Muscle layer of colon (tissue), 2 donors: Measurements from ENCODE around the gene AHNAK.
A peak's percentile ranks its signal among the peaks of the same experiment; 100 is the strongest.

Experiments
- H3K27ac ChIP-seq: one replicate; pipeline ENCODE4 v1.7.0; 2013; ENCODE audit warnings: low read depth, mild to moderate bottlenecking, low read length, moderate library complexity
- H3K27me3 ChIP-seq, 2 donors: one replicate each; pipeline ENCODE4 v1.7.0; 2013; ENCODE audit warnings: low read length in 2 of 2, mild to moderate bottlenecking in 2 of 2; ENCODE audit not compliant: insufficient read depth in 2 of 2, control insufficient read depth in 1 of 2
- H3K36me3 ChIP-seq: one replicate; pipeline ENCODE4 v1.7.0; 2013; ENCODE audit warnings: mild to moderate bottlenecking, low read length; ENCODE audit not compliant: insufficient read depth
- H3K4me1 ChIP-seq: one replicate; pipeline ENCODE4 v1.7.0; 2013; ENCODE audit warnings: mild to moderate bottlenecking, low read length; ENCODE audit not compliant: insufficient read depth
- H3K4me3 ChIP-seq, 2 donors: one replicate each; pipeline ENCODE4 v1.7.0; 2013; ENCODE audit warnings: low read length in 2 of 2, low read depth in 1 of 2, mild to moderate bottlenecking in 1 of 2, moderate library complexity in 1 of 2
- H3K9ac ChIP-seq: one replicate; pipeline ENCODE4 v1.7.0; 2013; ENCODE audit warnings: low read length
- H3K9me3 ChIP-seq: one replicate; pipeline ENCODE4 v1.7.0; 2013; ENCODE audit warnings: mild to moderate bottlenecking, low read length
- donor health status: abdominal sarcoma.
- donor health status: Adenocarcinoma of cecum.

The AHNAK gene

DNA sequence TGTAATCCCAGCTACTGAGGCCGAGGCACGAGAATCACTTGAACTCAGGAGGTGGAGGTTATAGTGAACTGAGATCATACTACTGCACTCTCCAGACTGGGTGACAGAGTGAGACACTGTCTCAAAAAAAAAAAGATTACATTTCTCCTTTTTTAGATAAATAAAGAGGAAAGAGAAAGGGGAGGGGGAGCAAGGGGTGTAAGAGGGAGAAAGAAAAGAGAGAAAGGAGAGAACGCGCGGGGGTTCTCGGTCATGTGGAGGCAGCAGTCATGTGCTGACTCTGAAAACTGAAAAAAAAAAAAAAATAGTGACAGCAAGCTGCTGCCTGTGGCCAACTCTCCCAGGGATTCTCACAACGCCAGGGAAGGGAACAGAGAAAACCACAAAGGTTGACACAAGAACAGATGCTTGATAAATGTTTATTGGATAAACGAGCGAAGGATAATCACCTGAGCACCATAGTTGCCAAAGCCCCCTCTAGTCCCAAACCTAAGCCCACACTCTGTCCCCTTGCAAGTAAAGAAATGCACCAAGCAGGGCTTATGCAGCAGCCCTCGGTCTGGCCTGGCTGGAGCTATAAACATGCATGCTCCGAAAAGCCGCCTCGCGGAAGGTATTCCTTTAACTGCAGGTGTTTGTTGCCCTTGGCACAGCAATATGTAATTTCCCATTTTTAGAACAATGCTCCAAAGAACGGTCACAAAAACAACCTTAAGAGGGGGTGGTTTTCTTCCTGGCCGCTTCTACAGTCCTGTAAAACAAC lies 113.3 kb downstream of the AHNAK start:
- Histone ChIP-seq H3K4me3 (peak overlapping the region in 1 of 2 donors; percentile 21), H3K27ac (peak overlapping the region; percentile 55), H3K27me3 (no peaks in the 10 kb centered on the region), H3K4me1 (peaks cover 59% of the 10 kb centered on the region), H3K9me3 (no peaks in the 10 kb centered on the region), H3K9ac (no peak overlapping the region), H3K36me3 (no peaks in the 10 kb centered on the region)

GRCh38 chr11:62432695-62433094 lies 113.9 kb downstream of the AHNAK start:
- Histone ChIP-seq H3K27ac (peak overlapping the region; percentile 55), H3K9ac (no peak overlapping the region), H3K9me3 (no peaks in the 10 kb centered on the region), H3K27me3 (no peaks in the 10 kb centered on the region), H3K4me3 (no peak overlapping the region), H3K36me3 (no peaks in the 10 kb centered on the region), H3K4me1 (peaks cover 63% of the 10 kb centered on the region)

DNA sequence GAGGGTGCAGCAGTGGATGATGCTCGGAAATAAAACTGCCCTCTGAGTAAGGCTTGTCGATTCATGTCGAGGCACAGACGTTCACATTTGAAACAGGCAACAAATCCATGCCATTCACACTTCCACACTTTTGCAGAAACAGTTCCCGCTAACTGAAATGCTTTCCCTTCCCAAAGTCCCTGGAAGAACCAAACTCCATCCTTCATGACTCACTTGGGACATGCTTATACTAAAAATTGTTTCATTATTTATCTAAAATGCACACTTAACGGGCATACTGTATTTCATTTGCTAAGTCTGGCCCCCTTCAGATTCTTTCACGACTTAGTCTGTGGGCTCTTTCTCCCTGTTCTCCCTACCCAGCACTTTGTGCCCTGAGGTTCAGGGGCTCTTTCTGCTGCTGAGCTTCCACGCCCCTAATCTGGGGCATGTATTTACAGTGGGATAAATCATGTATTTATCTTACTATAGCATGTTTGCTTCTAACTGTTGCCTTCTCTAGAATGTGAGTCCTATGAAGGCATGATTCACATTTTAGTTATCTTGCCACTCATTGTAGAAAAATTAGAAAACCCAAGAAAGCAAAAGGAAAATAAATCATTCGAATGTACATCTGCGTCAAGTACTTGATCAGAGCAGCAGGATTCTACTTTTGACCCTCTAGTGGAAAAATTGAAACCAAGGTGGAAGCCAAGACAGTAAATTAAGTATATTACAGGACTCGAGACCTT lies 115.3 kb downstream of the AHNAK start:
- Histone ChIP-seq H3K36me3 (no peaks in the 10 kb centered on the region), H3K4me1 (peaks cover 73% of the 10 kb centered on the region), H3K4me3 (no peak overlapping the region), H3K9ac (no peak overlapping the region), H3K27ac (peak overlapping the region; percentile 89), H3K27me3 (no peaks in the 10 kb centered on the region), H3K9me3 (no peaks in the 10 kb centered on the region)

DNA sequence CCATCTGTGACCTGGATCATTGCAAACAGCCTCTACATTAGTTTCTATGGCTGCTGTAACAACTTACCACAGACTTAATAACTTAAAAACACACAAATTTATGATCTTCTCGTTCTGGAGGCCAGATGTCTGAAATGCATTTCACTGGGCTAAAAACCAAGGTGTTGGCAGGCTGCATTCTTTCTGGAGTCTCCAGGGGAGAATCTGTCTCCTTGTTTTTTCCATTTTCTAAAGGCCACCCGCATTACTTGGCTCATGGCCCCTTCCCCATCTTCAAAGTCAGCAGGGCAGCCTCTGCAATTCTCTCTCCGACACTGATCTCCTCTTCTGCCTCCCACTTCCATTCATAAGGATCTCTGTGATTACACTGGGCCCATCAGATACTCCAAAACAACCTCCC lies 116.2 kb downstream of the AHNAK start:
- Histone ChIP-seq H3K9ac (no peak overlapping the region), H3K4me3 (no peak overlapping the region), H3K27me3 (no peaks in the 10 kb centered on the region), H3K4me1 (peaks cover 74% of the 10 kb centered on the region), H3K9me3 (no peaks in the 10 kb centered on the region), H3K27ac (peak overlapping the region; percentile 89), H3K36me3 (no peaks in the 10 kb centered on the region)

DNA sequence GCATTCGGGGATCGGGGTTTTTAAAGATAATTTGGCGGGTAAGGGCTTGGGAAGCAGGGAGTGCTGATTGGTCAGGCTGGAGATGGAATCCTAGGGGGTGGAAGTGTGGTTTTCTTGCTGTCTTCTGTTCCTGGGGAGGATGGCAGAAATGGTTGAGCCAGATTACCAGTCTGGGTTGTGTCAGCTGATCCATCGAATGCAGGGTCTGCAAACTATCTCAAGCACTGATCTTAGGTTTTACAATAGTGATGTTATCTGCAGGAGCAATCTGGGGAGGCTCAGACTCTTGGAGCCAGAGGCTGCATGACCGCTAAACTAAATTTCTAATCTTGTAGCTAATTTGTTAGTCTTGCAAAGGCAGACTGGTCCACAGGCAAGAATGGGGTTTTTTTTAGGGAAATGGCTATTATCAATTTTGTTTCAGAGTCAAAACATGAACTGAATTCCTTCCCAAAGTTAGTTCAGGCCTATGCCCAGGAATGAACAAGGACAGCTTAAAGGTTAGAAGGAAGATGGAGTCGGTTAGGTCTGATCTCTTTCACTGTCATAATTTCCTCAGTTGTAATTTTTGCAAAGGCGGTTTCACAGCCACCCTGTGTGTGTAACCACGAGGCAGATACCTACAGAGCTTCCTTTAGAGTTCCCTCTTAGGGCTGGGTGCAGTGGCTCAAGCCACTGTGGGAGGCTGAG lies 117.6 kb downstream of the AHNAK start:
- Histone ChIP-seq H3K9ac (no peak overlapping the region), H3K9me3 (no peaks in the 10 kb centered on the region), H3K27me3 (no peaks in the 10 kb centered on the region), H3K27ac (peak overlapping the region; percentile 69), H3K36me3 (no peaks in the 10 kb centered on the region), H3K4me1 (peaks cover 71% of the 10 kb centered on the region), H3K4me3 (no peak overlapping the region)

GRCh38 chr11:62427630-62428233 lies 118.9 kb downstream of the AHNAK start:
- Histone ChIP-seq H3K9me3 (no peaks in the 10 kb centered on the region), H3K27me3 (no peaks in the 10 kb centered on the region), H3K36me3 (no peaks in the 10 kb centered on the region), H3K9ac (no peak overlapping the region), H3K27ac (peak overlapping the region; percentile 50), H3K4me1 (peaks cover 66% of the 10 kb centered on the region), H3K4me3 (no peak overlapping the region)

DNA sequence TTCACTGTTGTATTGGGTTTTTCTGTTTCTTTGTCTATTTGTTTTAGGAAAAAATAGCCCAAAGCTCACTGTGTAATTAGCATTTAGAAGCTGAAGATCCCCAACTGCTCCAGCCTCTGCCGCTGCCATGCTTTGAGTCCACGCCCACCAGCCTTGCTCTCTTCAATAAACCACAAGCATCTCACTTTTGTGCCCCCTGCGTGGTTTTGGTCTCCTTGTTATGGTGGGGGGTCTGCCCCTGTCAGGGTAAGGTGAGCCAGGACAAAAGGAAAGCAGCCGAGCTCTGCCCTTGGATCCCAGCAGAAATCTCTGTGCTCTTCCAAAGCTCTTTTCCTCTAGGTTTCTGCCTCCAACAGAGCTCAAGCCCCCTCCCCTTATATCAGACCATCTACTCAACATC lies 123.6 kb downstream of the AHNAK start:
- H3K27ac ChIP-seq = no peak overlapping the region
- no peak overlapping the region for H3K4me3 ChIP-seq
- H3K36me3 ChIP-seq = no peaks in the 10 kb centered on the region
- H3K27me3 ChIP-seq = no peaks in the 10 kb centered on the region
- no peaks in the 10 kb centered on the region for H3K9me3 ChIP-seq
- no peak overlapping the region for H3K9ac ChIP-seq
- H3K4me1 ChIP-seq = peaks cover 63% of the 10 kb centered on the region

GRCh38 chr11:62421996-62422395 lies 124.6 kb downstream of the AHNAK start:
- no peaks in the 10 kb centered on the region for H3K27me3 ChIP-seq
- peak overlapping the region; percentile 57 for H3K27ac ChIP-seq
- peaks cover 61% of the 10 kb centered on the region for H3K4me1 ChIP-seq
- H3K4me3 ChIP-seq = no peak overlapping the region
- no peaks in the 10 kb centered on the region for H3K36me3 ChIP-seq
- H3K9me3 ChIP-seq = no peaks in the 10 kb centered on the region
- H3K9ac ChIP-seq = no peak overlapping the region

DNA sequence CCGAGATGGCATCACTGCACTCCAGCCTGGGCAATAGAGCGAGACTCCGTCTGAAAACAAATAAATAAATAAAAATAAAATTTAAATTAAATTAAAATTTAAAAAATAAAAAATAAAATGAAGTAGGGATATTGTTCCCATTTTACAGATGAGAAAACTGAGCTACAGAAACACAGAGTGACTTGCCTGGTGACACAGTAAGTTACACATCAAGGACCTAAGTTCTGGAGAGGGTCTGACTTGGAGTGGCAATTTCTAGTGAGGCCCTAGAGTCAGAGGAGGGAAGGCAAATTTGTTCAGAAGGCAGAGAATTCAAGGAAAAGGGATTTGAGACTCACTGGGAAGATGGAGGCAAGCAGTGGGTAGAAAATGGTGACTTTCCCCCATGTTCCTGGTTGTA lies 125.7 kb downstream of the AHNAK start:
- H3K27ac ChIP-seq = no peak overlapping the region
- H3K4me3 ChIP-seq = no peak overlapping the region
- no peaks in the 10 kb centered on the region for H3K9me3 ChIP-seq
- H3K36me3 ChIP-seq = no peaks in the 10 kb centered on the region
- peaks cover 53% of the 10 kb centered on the region for H3K4me1 ChIP-seq
- no peak overlapping the region for H3K9ac ChIP-seq
- H3K27me3 ChIP-seq = no peaks in the 10 kb centered on the region

DNA sequence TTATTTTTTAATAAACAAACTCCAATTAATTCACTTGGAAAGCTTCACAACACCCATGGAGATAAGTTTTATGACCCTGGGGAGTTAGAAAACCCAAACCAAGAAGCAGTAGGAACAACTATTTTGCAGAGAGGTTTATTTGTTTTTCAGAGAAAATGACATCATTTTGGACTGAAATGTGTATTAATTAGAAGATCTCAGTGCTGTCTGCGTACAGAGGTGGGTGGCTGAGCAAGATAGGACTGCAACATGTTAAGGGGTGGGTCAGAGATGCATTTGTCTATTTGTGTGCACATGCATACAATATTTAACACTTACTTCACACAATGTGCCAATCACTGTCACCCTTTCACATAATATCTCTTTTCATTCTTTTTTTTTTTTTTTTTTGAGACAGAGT lies 126.7 kb downstream of the AHNAK start:
- H3K9ac ChIP-seq = no peak overlapping the region
- H3K27me3 ChIP-seq = no peaks in the 10 kb centered on the region
- H3K27ac ChIP-seq = peak overlapping the region; percentile 21
- H3K4me1 ChIP-seq = peaks cover 53% of the 10 kb centered on the region
- no peaks in the 10 kb centered on the region for H3K36me3 ChIP-seq
- H3K9me3 ChIP-seq = no peaks in the 10 kb centered on the region
- no peak overlapping the region for H3K4me3 ChIP-seq

- no peaks in the 10 kb centered on the region for H3K36me3 ChIP-seq
- peaks cover 51% of the 10 kb centered on the region for H3K4me1 ChIP-seq
- no peaks in the 10 kb centered on the region for H3K9me3 ChIP-seq
- no peak overlapping the region for H3K4me3 ChIP-seq
- H3K9ac ChIP-seq = no peak overlapping the region
- no peaks in the 10 kb centered on the region for H3K27me3 ChIP-seq
- peak overlapping the region; percentile 21 for H3K27ac ChIP-seq
Observed at GRCh38 chr11:62419314-62419929, 127.2 kb downstream of the AHNAK start.
